Measurements from ENCODE around the gene C1D. TPM values are rescaled to one million over a fixed set of nuclear protein-coding genes. Genes with fewer than 3 reads are reported as not detected.

Gene C1D
- total RNA-seq, 1 donor from 2014 or later: 16.2 TPM

DNA sequence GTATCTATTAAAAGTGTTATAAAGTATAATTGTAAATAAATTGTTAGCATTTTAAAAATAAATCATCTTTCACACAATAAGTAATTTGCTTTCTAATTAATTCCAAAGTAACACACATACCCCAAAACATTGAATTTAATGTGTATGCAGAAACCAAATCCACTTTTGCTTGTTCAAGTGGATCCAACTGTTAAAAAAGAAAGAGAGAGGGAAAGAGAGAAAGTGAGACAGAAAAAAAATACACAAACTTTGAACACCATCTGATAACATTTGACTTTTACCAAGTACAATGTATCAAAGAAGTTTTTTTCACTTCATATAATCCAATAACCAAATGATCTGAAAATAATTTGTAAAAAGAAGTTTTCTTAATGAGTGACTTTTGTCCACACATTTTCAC, 16.6 kb downstream of the C1D start:
- no peaks in the 10 kb centered on the region for H3K9me3 Mint-ChIP-seq (ENCODE audit: low read depth)
- no peak overlapping the region for H3K4me3 Mint-ChIP-seq (ENCODE audit: unreplicated experiment)
- H3K36me3 Mint-ChIP-seq (ENCODE audit: low read depth): peaks cover 6% of the 10 kb centered on the region
- H3K27ac Mint-ChIP-seq (ENCODE audit: unreplicated experiment): no peak overlapping the region
- peaks cover 21% of the 10 kb centered on the region for H3K4me1 Mint-ChIP-seq (ENCODE audit: low read depth)
- DNase-seq (ENCODE audit: low spot score): no peak
- TF ChIP-seq, protein P1, sequence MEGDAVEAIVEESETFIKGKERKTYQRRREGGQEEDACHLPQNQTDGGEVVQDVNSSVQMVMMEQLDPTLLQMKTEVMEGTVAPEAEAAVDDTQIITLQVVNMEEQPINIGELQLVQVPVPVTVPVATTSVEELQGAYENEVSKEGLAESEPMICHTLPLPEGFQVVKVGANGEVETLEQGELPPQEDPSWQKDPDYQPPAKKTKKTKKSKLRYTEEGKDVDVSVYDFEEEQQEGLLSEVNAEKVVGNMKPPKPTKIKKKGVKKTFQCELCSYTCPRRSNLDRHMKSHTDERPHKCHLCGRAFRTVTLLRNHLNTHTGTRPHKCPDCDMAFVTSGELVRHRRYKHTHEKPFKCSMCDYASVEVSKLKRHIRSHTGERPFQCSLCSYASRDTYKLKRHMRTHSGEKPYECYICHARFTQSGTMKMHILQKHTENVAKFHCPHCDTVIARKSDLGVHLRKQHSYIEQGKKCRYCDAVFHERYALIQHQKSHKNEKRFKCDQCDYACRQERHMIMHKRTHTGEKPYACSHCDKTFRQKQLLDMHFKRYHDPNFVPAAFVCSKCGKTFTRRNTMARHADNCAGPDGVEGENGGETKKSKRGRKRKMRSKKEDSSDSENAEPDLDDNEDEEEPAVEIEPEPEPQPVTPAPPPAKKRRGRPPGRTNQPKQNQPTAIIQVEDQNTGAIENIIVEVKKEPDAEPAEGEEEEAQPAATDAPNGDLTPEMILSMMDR (IDR thresholded peaks at IDR 0.05): no peak
- H3K27me3 Mint-ChIP-seq (ENCODE audit: low read depth): no peaks in the 10 kb centered on the region

DNA sequence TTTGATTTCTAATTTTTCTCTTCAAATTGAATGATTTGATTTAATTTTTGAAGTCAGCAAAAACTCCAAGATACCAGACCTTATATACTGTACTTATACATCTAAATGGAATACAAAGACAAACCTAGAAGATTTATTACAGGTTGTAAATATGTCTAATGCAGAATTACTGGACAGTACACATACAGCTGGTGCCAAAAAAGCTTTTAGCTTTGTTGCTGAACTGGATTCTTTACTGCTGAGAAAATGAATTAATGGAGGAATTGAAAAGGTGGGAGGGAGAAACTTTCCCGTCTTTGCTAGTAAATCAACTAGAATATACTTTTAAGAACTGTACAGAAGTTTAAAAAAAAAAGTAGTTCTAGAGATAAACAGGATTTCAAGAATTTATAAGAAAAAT, 17.5 kb downstream of the C1D start:
- Mint-ChIP-seq H3K4me1 (ENCODE audit: low read depth) (peaks cover 18% of the 10 kb centered on the region), H3K27me3 (ENCODE audit: low read depth) (no peaks in the 10 kb centered on the region), H3K9me3 (ENCODE audit: low read depth) (no peaks in the 10 kb centered on the region), H3K36me3 (ENCODE audit: low read depth) (peaks cover 6% of the 10 kb centered on the region), H3K4me3 (ENCODE audit: unreplicated experiment) (no peak overlapping the region), H3K27ac (ENCODE audit: unreplicated experiment) (no peak overlapping the region)
- DNase-seq (ENCODE audit: low spot score): no peak
- TF ChIP-seq, protein P1 (IDR thresholded peaks at IDR 0.05): no peak

DNA sequence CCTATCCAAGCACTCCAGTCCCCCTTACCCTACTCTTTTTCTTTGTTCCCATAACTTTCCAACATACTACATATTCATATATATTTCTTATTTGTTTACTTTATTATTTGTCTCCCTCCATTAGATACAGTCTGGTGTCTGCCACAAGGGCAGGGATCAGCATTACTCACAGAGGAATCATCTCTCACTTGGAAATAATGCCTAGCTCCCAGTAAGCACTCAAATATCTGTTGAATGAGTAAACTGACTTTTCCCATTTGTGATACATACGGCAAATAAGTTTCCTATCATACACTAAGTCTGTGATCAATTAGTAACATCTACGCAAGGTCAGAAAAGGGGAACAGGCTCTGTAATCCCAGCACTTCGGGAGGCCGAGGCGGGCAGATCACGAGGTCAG, 18.7 kb downstream of the C1D start:
- Mint-ChIP-seq H3K27me3 (ENCODE audit: low read depth) (no peaks in the 10 kb centered on the region), H3K4me1 (ENCODE audit: low read depth) (peaks cover 19% of the 10 kb centered on the region), H3K36me3 (ENCODE audit: low read depth) (peaks cover 6% of the 10 kb centered on the region), H3K27ac (ENCODE audit: unreplicated experiment) (no peak overlapping the region), H3K9me3 (ENCODE audit: low read depth) (no peaks in the 10 kb centered on the region), H3K4me3 (ENCODE audit: unreplicated experiment) (no peak overlapping the region)
- DNase-seq (ENCODE audit: low spot score): no peak
- TF ChIP-seq, protein P1 (IDR thresholded peaks at IDR 0.05): no peak

DNA sequence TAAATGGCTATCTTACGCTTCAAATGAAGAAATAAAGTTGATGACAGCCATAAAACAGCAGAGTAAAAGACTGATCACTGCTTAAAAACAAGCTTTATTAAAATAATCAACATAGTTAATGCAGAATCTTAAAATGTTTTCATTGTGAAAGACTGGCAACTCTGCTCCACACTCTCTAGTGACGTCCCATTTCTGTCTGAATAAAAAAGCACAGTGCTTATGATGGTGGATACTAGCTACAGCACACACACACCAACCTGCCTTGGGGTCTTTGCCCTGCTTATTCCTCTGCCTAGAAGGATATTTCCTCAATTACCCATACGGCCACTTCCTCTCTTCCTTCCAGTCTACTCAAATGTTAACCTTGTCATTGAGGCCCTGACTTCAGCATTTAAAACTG, 19.1 kb downstream of the C1D start:
- Mint-ChIP-seq H3K4me1 (ENCODE audit: low read depth) (peaks cover 17% of the 10 kb centered on the region), H3K4me3 (ENCODE audit: unreplicated experiment) (no peak overlapping the region), H3K27me3 (ENCODE audit: low read depth) (no peaks in the 10 kb centered on the region), H3K27ac (ENCODE audit: unreplicated experiment) (no peak overlapping the region), H3K36me3 (ENCODE audit: low read depth) (peaks cover 6% of the 10 kb centered on the region), H3K9me3 (ENCODE audit: low read depth) (no peaks in the 10 kb centered on the region)
- TF ChIP-seq, protein P1 (IDR thresholded peaks at IDR 0.05): no peak
- DNase-seq (ENCODE audit: low spot score): no peak

DNA sequence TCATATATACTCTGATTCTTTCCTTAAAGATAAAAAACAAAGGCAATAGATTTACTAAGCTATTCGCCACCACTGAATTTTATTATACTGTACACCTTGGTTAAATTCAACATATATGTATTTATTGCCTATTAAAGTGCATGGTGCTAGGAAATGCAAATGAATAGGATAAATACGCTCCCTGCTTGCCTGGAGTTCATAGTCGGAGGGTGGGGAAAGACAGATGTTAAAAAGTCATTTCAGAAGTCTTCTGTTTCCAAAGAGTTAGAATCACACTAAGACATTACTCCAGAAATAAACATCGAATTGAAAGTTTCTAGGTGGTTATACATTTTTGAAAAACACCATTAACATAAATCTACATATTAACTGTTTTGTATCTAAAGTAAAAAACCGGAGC, 19.8 kb downstream of the C1D start:
- TF ChIP-seq, protein P1 (IDR thresholded peaks at IDR 0.05): no peak
- no peak overlapping the region for H3K27ac Mint-ChIP-seq (ENCODE audit: unreplicated experiment)

More for the DNA sequence above, 19.8 kb downstream of the C1D start:
- Mint-ChIP-seq H3K9me3 (ENCODE audit: low read depth) (no peaks in the 10 kb centered on the region), H3K36me3 (ENCODE audit: low read depth) (peaks cover 6% of the 10 kb centered on the region), H3K4me3 (ENCODE audit: unreplicated experiment) (no peak overlapping the region), H3K4me1 (ENCODE audit: low read depth) (peaks cover 11% of the 10 kb centered on the region), H3K27me3 (ENCODE audit: low read depth) (no peaks in the 10 kb centered on the region)
- no peak for DNase-seq (ENCODE audit: low spot score)

All from chondrocyte (in vitro differentiated cells).